Measurements from ENCODE around the gene SLC43A2.
"Not testable (repeated sequence)": the region's sequence is repeated elsewhere in the genome, so short reads cannot be mapped to it uniquely, and the experiment has no call there.

SLC43A2 gene

GRCh38 chr17:1627982-1628855 is at the start of gene SLC43A2:
Gene SLC43A2 (minus strand): TSS chr17:1628834. CDS start chr17:1627874, 960 bp downstream.
- DNase-seq = peak in 13 of 14 donors; percentile 48 to 91 (median 83)

- no peak for DNase-seq
These were observed 47.8 kb upstream of the SLC43A2 start for GRCh38 chr17:1676401-1676800.

GRCh38 chr17:1673041-1673785 is 44.6 kb upstream of the SLC43A2 start:
- DNase-seq = peak in 2 of 14 donors; percentile 5 to 33

GRCh38 chr17:1663934-1664333 is 35.3 kb upstream of the SLC43A2 start:
- DNase-seq = not testable (repeated sequence)

GRCh38 chr17:1661045-1661444 is 32.4 kb upstream of the SLC43A2 start:
- DNase-seq = no peak

- DNase-seq = no peak
These were observed 29.5 kb upstream of the SLC43A2 start for GRCh38 chr17:1658100-1658499.

- DNase-seq = no peak
These were observed 25.1 kb upstream of the SLC43A2 start for GRCh38 chr17:1653735-1654134.

- DNase-seq = not testable (repeated sequence)
These were observed 24.2 kb upstream of the SLC43A2 start for GRCh38 chr17:1652794-1653193.

GRCh38 chr17:1651559-1651844 is 22.9 kb upstream of the SLC43A2 start:
- DNase-seq = no peak

GRCh38 chr17:1650731-1651558 is 22.3 kb upstream of the SLC43A2 start:
- DNase-seq = no peak

- peak in 3 of 14 donors; percentile 35 to 61 (median 48) for DNase-seq
These were observed 21.3 kb upstream of the SLC43A2 start, which contains the start of gene RILP for GRCh38 chr17:1649844-1650501. Gene RILP (minus strand): TSS chr17:1649866. CDS start chr17:1649804, 62 bp downstream.

GRCh38 chr17:1648963-1649843 is 20.6 kb upstream of the SLC43A2 start:
- peak; percentile 37 to 94 (median 86) for DNase-seq

GRCh38 chr17:1648173-1648962 is 19.7 kb upstream of the SLC43A2 start:
- DNase-seq = peak in 3 of 14 donors; percentile 56 to 62 (median 58)

- DNase-seq = peak in 1 of 14 donors; percentile 36
These were observed 19.2 kb upstream of the SLC43A2 start for GRCh38 chr17:1647802-1648171.

- DNase-seq = no peak
These were observed 17.7 kb upstream of the SLC43A2 start for GRCh38 chr17:1646199-1646875.

- DNase-seq = peak in 1 of 14 donors; percentile 20
These were observed 16.9 kb upstream of the SLC43A2 start, which contains the start of gene SCARF1 for GRCh38 chr17:1645207-1646171. Gene SCARF1 (minus strand): TSS chr17:1645732. CDS start chr17:1645697, 35 bp downstream.

- DNase-seq = no peak
These were observed 16.0 kb upstream of the SLC43A2 start for GRCh38 chr17:1644493-1645206.

All from C1 segment of cervical spinal cord (tissue), 14 donors.